Measurements from ENCODE around the gene MAJIN. TPM values are rescaled to one million over a fixed set of nuclear protein-coding genes. Genes with fewer than 3 reads are reported as not detected.

The MAJIN gene
- total and polyA plus RNA-seq, 2 experiments from 2014 or later: not detected

DNA sequence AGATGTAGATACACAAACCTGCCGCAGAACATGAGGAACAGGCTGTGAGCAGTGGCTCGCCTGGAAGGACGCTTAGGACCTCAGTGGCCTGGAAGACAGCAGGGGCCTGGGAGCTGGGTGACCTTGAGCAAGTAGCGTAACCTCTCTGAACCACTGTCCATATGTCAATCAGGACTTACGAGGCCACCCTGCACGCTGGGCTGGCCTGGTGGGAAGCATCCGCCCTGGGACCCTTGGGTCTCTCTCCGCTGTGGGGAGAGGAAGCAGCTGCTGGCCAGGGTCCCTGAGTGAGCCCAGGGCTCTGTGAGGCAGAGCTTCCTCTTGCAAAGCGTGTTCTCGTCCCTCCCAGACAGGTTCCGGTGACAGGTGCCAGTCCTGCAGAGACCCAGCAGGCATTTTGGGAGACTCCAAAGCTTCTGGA, 79.5 kb downstream of the MAJIN start:
- no peak overlapping the region for H2AFZ ChIP-seq
- no peaks in the 10 kb centered on the region for H3K27me3 ChIP-seq
- H3K4me1 ChIP-seq (ENCODE audit: insufficient read depth): peaks cover 31% of the 10 kb centered on the region
- 62% methylated on average over 11 of the region's 11 CpGs for WGBS (ENCODE audit: low lambda C conversion rate, missing lambda C conversion rate)
- H3K36me3 ChIP-seq (replicated peaks; ENCODE audit: insufficient read depth, low read depth): no peaks in the 10 kb centered on the region
- no peaks in the 10 kb centered on the region for H3K9me3 ChIP-seq (ENCODE audit: low read depth)
- H3K9me2 ChIP-seq (replicated peaks; ENCODE audit: insufficient read depth): no peaks in the 10 kb centered on the region
- DNase-seq (ENCODE audit: low spot score): no peak
- TF ChIP-seq, protein P1, sequence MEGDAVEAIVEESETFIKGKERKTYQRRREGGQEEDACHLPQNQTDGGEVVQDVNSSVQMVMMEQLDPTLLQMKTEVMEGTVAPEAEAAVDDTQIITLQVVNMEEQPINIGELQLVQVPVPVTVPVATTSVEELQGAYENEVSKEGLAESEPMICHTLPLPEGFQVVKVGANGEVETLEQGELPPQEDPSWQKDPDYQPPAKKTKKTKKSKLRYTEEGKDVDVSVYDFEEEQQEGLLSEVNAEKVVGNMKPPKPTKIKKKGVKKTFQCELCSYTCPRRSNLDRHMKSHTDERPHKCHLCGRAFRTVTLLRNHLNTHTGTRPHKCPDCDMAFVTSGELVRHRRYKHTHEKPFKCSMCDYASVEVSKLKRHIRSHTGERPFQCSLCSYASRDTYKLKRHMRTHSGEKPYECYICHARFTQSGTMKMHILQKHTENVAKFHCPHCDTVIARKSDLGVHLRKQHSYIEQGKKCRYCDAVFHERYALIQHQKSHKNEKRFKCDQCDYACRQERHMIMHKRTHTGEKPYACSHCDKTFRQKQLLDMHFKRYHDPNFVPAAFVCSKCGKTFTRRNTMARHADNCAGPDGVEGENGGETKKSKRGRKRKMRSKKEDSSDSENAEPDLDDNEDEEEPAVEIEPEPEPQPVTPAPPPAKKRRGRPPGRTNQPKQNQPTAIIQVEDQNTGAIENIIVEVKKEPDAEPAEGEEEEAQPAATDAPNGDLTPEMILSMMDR (IDR thresholded peaks at IDR 0.05; ENCODE audit: poor library complexity): no peak
- TF ChIP-seq EZH2phosphoT487 (IDR thresholded peaks at IDR 0.05; ENCODE audit: low read depth, severe bottlenecking, unreplicated experiment): no peak
- TF ChIP-seq EZH2 (IDR thresholded peaks at IDR 0.05; ENCODE audit: borderline replicate concordance): no peak
- H3K27ac ChIP-seq: peak overlapping the region; percentile 98
- peaks cover 24% of the 10 kb centered on the region for H3K79me2 ChIP-seq
- H3K4me3 ChIP-seq: peak overlapping the region; percentile 52
- peak overlapping the region; percentile 78 for H3K4me2 ChIP-seq
- no peaks in the 10 kb centered on the region for H4K20me1 ChIP-seq (ENCODE audit: insufficient read depth, poor library complexity, severe bottlenecking)

DNA sequence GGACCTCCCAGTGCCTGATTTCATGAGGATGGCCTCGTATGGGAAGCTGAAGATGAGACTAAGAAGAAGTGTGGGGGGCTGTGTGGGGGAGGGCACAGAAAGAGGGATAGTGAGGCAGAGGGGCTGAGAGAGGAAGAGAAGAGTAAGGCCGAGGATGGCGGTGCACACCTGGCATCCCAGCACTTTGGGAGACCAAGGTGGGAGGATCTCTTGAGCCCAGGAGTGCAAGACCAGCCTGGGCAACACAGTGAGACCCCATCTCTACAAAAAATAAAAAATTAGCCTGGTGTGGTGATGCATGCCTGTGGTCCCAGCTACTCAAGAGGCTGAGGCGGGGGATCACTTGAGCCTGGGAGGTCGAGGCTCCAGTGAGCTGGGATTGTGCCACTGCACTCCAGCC, 80.0 kb downstream of the MAJIN start:
- WGBS (ENCODE audit: low lambda C conversion rate, missing lambda C conversion rate): 77% methylated on average over 5 of the region's 5 CpGs
- Histone ChIP-seq H4K20me1 (ENCODE audit: insufficient read depth, poor library complexity, severe bottlenecking) (no peaks in the 10 kb centered on the region), H3K4me1 (ENCODE audit: insufficient read depth) (peaks cover 32% of the 10 kb centered on the region), H2AFZ (no peak overlapping the region), H3K27ac (peak overlapping the region; percentile 98), H3K27me3 (no peaks in the 10 kb centered on the region), H3K9me3 (ENCODE audit: low read depth) (no peaks in the 10 kb centered on the region), H3K4me3 (peak overlapping the region; percentile 52), H3K9me2 (replicated peaks; ENCODE audit: insufficient read depth) (no peaks in the 10 kb centered on the region), H3K36me3 (replicated peaks; ENCODE audit: insufficient read depth, low read depth) (no peaks in the 10 kb centered on the region), H3K79me2 (peaks cover 24% of the 10 kb centered on the region), H3K4me2 (peak overlapping the region; percentile 78)
- TF ChIP-seq, protein P1 (IDR thresholded peaks at IDR 0.05; ENCODE audit: poor library complexity): no peak
- TF ChIP-seq EZH2phosphoT487 (IDR thresholded peaks at IDR 0.05; ENCODE audit: low read depth, severe bottlenecking, unreplicated experiment) (no peak), EZH2 (IDR thresholded peaks at IDR 0.05; ENCODE audit: borderline replicate concordance) (no peak)
- no peak for DNase-seq (ENCODE audit: low spot score)

DNA sequence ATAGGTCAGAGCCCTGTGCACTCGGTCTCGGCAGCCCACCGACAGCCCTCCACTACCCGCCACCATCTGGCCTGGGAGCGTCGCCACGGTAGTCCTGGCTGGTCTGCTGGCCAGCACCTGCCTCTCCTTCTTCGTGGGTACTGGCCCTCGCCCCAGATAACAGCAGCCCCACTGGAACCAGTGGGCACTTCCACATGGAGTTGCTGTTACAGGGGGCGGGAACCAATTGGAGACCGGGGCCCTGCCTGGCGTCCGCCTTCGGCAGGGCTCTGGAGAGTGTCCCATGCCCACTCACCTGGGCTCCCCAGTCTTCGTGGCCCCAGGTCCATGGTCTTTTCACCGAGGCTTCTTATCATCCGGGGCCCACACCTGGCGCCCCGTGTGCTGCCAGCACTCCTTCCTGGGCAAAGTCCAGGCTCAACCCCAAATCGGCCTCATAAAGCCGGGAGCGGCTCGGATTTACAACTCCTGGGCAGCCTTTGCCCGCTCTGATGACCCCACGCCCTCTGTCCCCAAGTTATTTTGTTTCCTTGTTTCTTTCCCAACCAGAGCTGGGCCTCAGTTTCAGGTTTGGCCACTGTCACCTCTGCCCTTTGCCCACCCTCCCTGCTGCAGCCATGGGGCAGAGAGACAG, 80.6 kb downstream of the MAJIN start:
- no peaks in the 10 kb centered on the region for H4K20me1 ChIP-seq (ENCODE audit: insufficient read depth, poor library complexity, severe bottlenecking)
- no peaks in the 10 kb centered on the region for H3K9me3 ChIP-seq (ENCODE audit: low read depth)
- peaks cover 24% of the 10 kb centered on the region for H3K79me2 ChIP-seq
- DNase-seq (ENCODE audit: low spot score): peak; percentile 68
- H3K36me3 ChIP-seq (replicated peaks; ENCODE audit: insufficient read depth, low read depth): no peaks in the 10 kb centered on the region
- H3K4me1 ChIP-seq (ENCODE audit: insufficient read depth): peaks cover 32% of the 10 kb centered on the region
- H3K27ac ChIP-seq: peak overlapping the region; percentile 98
- no peaks in the 10 kb centered on the region for H3K9me2 ChIP-seq (replicated peaks; ENCODE audit: insufficient read depth)
- H3K4me3 ChIP-seq: no peak overlapping the region
- WGBS (ENCODE audit: low lambda C conversion rate, missing lambda C conversion rate): 67% methylated on average over 25 of the region's 25 CpGs
- TF ChIP-seq, protein P1 (IDR thresholded peaks at IDR 0.05; ENCODE audit: poor library complexity): no peak
- TF ChIP-seq EZH2phosphoT487 (IDR thresholded peaks at IDR 0.05; ENCODE audit: low read depth, severe bottlenecking, unreplicated experiment): no peak
- TF ChIP-seq EZH2 (IDR thresholded peaks at IDR 0.05; ENCODE audit: borderline replicate concordance): no peak
- peak overlapping the region; percentile 78 for H3K4me2 ChIP-seq
- H2AFZ ChIP-seq: no peak overlapping the region
- no peaks in the 10 kb centered on the region for H3K27me3 ChIP-seq

Data from hepatocyte (in vitro differentiated cells).